Activated CD4-positive, alpha-beta T cell treated with anti-CD3 and anti-CD28 coated beads for 48 hours (primary cell): Measurements from ENCODE around the gene INO80B.
"Not testable (repeated sequence)": the region's sequence is repeated elsewhere in the genome, so short reads cannot be mapped to it uniquely, and the experiment has no call there.

Experiments used
- DNase-seq: peaks from one replicate; pipeline ENCODE4 v3.0.0-alpha.2; 2020

Gene INO80B

GRCh38 chr2:74426181-74426758, 28.6 kb upstream of the INO80B start:
- no peak for DNase-seq

GRCh38 chr2:74427551-74427950, 27.3 kb upstream of the INO80B start:
- no peak for DNase-seq

GRCh38 chr2:74428675-74429074, 26.2 kb upstream of the INO80B start:
- DNase-seq, result no peak

- no peak for DNase-seq
Measured at GRCh38 chr2:74429487-74430451, 25.1 kb upstream of the INO80B start.

- no peak for DNase-seq
Measured at GRCh38 chr2:74430502-74430901, 24.4 kb upstream of the INO80B start.

GRCh38 chr2:74436111-74436805, 18.6 kb upstream of the INO80B start:
- DNase-seq, result no peak

- no peak for DNase-seq
Measured at GRCh38 chr2:74436848-74437695, 17.8 kb upstream of the INO80B start.

- no peak for DNase-seq
Measured at GRCh38 chr2:74438248-74438647, 16.6 kb upstream of the INO80B start.

GRCh38 chr2:74439373-74439772, 15.5 kb upstream of the INO80B start:
- no peak for DNase-seq

GRCh38 chr2:74439803-74440377, 15.0 kb upstream of the INO80B start:
- no peak for DNase-seq

- peak; percentile 72 for DNase-seq
Measured at GRCh38 chr2:74440378-74441169, 14.3 kb upstream of the INO80B start.

GRCh38 chr2:74441170-74441689, 13.7 kb upstream of the INO80B start:
- DNase-seq, result no peak

- DNase-seq, result peak; percentile 44
Measured at GRCh38 chr2:74441690-74442482, 13.0 kb upstream of the INO80B start, which contains the start of gene RTKN. RTKN (minus strand) TSS chr2:74441937; CDS start chr2:74441816, 121 bp downstream.

GRCh38 chr2:74442483-74443297, 12.2 kb upstream of the INO80B start:
- DNase-seq, result not testable (repeated sequence)

- DNase-seq, result no peak
Measured at GRCh38 chr2:74444498-74445318, 10.2 kb upstream of the INO80B start.

GRCh38 chr2:74447230-74447999, 7.5 kb upstream of the INO80B start:
- no peak for DNase-seq

GRCh38 chr2:74448771-74449170, 6.1 kb upstream of the INO80B start:
- no peak for DNase-seq
